ENCODE results near the gene ZDHHC18.

Gene ZDHHC18

DNA sequence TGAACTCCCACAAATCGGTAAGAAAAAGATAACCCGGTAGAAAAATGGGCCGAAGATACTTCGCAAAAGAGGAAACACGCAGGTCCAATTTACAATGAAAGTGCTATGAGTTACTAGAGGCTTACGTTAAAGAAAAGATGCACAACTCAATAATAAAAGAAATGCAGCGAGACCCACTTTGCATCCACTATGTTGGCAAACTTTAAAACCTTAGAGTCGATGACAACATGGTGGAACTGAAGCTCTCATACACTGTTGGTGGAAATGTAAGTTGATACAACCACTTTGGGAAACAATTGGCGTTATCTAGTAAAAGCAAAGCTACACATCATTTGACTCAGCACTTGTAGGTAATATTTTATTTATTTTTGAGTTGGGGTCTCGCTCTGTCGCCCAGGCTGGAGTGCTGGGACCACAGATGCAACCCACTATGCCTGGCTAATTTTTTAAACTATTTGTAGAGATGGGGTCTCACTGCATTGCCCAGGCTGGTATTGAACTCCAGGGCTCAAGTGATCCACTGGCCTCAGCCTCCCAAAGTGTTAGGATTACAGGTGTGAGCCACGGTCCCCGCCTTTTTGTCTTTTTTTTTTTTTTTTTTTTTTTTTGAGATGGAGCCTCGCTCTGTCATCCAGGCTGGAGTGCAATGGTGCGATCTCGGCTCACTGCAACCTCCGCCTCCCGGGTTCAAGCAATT is 74.5 kb downstream of the ZDHHC18 start:
- no peak for DNase-seq (ENCODE audit: low read depth)
